ENCODE results near the gene XKR7. TPM values are rescaled to one million over a fixed set of nuclear protein-coding genes. Genes with fewer than 3 reads are reported as not detected.
A peak's percentile ranks its signal among the peaks of the same experiment; 100 is the strongest.

The XKR7 gene
- total RNA-seq, 6 experiments from 2014 or later = not detected

DNA sequence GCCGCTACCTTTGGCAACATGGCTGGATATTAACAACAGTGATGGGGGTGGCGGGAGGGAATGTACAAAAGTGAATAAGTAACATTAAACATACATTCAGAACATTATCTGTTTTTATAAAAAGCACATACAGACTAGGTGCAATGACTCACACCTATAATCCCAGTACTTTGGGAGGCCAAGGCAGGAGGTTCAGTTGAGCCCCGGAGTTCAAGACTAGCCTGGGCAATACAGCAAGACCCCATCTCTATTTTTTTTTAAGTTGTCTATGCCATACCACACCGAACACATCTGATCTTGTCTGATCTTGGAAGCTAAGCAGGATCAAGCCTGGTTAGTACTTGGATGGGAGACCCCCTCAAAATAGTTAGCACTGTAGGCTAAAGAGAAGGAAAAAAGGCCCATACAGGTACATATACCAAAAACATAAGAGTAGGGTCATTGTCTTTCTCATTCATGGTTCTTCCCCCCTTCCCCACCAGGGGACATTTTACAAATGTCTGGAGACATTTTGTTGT lies 82.4 kb downstream of the XKR7 start:
- Histone ChIP-seq H3K4me1 (no peaks in the 10 kb centered on the region), H3K27ac (no peak overlapping the region), H3K36me3 (no peaks in the 10 kb centered on the region), H3K4me3 (no peak overlapping the region), H3K9me3 (no peaks in the 10 kb centered on the region), H3K27me3 (peaks cover 0 to 12% of the 10 kb centered on the region in 2 donors)
- intact Hi-C loops (cut with DNase I) = no loop called here
- WGBS (ENCODE audit: insufficient coverage, low coverage, low lambda C conversion rate, missing lambda C conversion rate) = 86% methylated on average over 3 of the region's 4 CpGs
- ATAC-seq (no peak), DNase-seq (no peak)
- TF ChIP-seq, protein P1, sequence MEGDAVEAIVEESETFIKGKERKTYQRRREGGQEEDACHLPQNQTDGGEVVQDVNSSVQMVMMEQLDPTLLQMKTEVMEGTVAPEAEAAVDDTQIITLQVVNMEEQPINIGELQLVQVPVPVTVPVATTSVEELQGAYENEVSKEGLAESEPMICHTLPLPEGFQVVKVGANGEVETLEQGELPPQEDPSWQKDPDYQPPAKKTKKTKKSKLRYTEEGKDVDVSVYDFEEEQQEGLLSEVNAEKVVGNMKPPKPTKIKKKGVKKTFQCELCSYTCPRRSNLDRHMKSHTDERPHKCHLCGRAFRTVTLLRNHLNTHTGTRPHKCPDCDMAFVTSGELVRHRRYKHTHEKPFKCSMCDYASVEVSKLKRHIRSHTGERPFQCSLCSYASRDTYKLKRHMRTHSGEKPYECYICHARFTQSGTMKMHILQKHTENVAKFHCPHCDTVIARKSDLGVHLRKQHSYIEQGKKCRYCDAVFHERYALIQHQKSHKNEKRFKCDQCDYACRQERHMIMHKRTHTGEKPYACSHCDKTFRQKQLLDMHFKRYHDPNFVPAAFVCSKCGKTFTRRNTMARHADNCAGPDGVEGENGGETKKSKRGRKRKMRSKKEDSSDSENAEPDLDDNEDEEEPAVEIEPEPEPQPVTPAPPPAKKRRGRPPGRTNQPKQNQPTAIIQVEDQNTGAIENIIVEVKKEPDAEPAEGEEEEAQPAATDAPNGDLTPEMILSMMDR (IDR thresholded peaks at IDR 0.05) = no peak
- TF ChIP-seq POLR2A (IDR thresholded peaks at IDR 0.05) = no peak

DNA sequence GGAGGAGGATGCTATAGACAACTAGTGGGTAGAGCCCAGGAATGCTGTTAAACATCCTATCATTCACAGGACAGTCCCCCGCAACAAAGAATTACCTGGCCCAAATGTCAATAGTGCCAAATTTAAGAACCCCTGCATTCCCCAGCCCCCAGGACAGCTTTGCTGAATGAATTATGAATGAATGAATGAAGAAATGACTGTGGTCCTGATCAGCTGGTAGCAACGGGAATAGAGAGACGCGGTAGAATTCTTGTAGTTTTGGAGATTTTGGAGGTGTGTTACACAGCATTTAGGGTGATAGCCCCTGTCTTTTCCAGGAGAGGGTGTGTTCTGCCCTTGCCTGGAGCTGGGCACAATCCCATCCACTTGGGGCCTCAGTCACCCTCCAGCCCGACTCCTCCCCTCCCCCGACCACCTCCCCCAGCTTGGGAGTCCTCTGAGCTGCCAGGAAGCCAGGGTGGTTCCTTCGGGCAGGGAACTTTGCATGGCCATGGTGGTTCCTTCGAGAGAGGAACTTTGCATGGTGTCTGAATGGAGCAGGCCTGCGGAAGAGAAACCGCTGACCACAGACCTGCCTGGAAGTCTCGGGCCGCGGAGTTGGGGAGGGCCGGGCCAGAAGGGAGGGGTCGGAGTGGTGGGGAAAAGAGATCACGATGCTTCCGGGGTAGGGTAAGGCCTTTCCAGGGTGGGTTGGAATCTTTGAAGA lies 83.1 kb downstream of the XKR7 start:
- H3K4me1 ChIP-seq = no peaks in the 10 kb centered on the region
- WGBS (ENCODE audit: insufficient coverage, low coverage, low lambda C conversion rate, missing lambda C conversion rate) = 15% methylated on average over 15 of the region's 17 CpGs
- DNase-seq (peak; percentile 60 to 74 (median 69)), ATAC-seq (peak; percentile 60 to 70 (median 68))
- peaks cover 0 to 12% of the 10 kb centered on the region in 2 donors for H3K27me3 ChIP-seq
- H3K27ac ChIP-seq = no peak overlapping the region
- intact Hi-C loops (cut with DNase I) = no loop called here
- TF ChIP-seq, protein P1 (IDR thresholded peaks at IDR 0.05) = no peak
- no peak for TF ChIP-seq POLR2A (IDR thresholded peaks at IDR 0.05)
- no peaks in the 10 kb centered on the region for H3K36me3 ChIP-seq
- H3K4me3 ChIP-seq = no peak overlapping the region
- no peaks in the 10 kb centered on the region for H3K9me3 ChIP-seq

DNA sequence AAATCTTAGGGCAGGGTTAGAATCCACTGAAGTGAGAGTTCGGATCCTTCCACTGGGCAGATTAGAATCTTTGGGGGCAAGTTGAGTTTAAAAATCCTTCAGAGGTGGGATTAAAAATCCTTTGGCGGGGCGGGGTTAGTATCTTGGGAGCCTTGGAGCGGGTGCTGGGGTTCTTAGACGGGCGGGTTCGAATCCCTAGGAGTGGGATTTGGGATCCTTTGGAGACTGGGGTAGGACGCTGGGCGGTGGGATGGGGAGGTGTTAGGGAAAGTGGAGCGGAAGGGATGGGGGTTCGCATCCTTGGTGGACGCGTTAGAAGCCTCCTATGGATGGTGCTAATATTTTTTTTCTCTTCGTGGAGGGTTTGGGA lies 83.8 kb downstream of the XKR7 start:
- DNase-seq = peak in 1 of 3 donors; percentile 45
- Histone ChIP-seq H3K27ac (peak overlapping the region in 2 of 3 donors; percentile 18 to 45), H3K4me3 (peak overlapping the region in 2 of 3 donors; percentile 31 to 42), H3K4me1 (no peaks in the 10 kb centered on the region), H3K9me3 (no peaks in the 10 kb centered on the region), H3K36me3 (no peaks in the 10 kb centered on the region), H3K27me3 (peaks cover 0 to 12% of the 10 kb centered on the region in 2 donors)
- ATAC-seq = no peak
- TF ChIP-seq POLR2A (IDR thresholded peaks at IDR 0.05) = no peak
- TF ChIP-seq, protein P1 (IDR thresholded peaks at IDR 0.05) = no peak
- WGBS (ENCODE audit: insufficient coverage, low coverage, low lambda C conversion rate, missing lambda C conversion rate) = 14% methylated on average over 14 of the region's 14 CpGs
- intact Hi-C loops (cut with DNase I) = no loop called here

DNA sequence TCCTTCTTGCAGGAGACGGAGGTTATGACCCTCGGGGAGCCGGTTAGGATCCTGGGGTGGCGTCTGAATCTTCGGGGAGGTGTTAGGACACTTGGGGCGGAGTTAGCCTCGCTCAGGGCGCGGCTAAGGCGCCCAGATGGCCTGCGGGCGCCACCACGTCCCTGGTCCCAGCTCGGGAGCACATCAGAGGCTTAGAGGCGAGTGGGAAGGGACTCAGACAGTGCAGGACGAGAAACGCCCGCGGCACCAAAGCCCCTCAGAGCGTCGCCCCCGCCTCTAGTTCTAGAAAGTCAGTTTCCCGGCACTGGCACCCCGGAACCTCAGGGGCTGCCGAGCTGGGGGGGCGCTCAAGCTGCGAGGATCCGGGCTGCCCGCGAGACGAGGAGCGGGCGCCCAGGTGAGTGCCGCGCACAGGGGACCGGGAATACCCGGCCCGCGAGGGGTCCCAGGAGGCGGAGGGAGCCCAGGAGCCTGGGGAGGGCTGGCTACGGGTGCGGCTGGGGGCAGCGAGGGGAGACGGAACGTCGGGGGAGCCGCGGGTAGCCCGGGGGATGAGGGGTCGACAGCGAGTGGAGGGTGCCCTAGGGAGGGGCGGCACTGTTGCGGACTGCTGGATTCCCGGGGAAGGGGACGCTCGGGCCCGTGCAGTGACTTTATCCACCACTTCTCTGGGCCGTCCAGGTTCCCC lies 84.3 kb downstream of the XKR7 start, which contains the start of gene HCK:
TSS of gene HCK (plus strand) at position 153 of the 688 bp plus-strand sequence.
- ATAC-seq = peak; percentile 64 to 77 (median 72)
- intact Hi-C loops (cut with DNase I) = no loop called here

More for the DNA sequence above, 84.3 kb downstream of the XKR7 start, which contains the start of gene HCK:
- Histone ChIP-seq H3K4me3 (peak within 1 kb of the TSS; percentile 21 to 42 (median 31)), H3K9me3 (no peaks in the 10 kb centered on the region), H3K36me3 (no peaks in the 10 kb centered on the region), H3K4me1 (no peaks in the 10 kb centered on the region), H3K27ac (peak within 1 kb of the TSS in 2 of 3 donors; percentile 45 to 51), H3K27me3 (peaks cover 0 to 12% of the 10 kb centered on the region in 2 donors)
- peak; percentile 40 for TF ChIP-seq POLR2A (IDR thresholded peaks at IDR 0.05)
- TF ChIP-seq, protein P1 (IDR thresholded peaks at IDR 0.05) = no peak
- DNase-seq = peak; percentile 52 to 79 (median 56)
- 1% methylated on average over 18 of the region's 58 CpGs for WGBS (ENCODE audit: insufficient coverage, low coverage, low lambda C conversion rate, missing lambda C conversion rate)

All from right lobe of liver (tissue), 6 donors.